H1 (cell line): ENCODE results near the gene CRYGN. TPM values are rescaled to one million over a fixed set of nuclear protein-coding genes. Genes with fewer than 3 reads are reported as not detected.

ENCODE experiments used
- CTCF ChIA-PET: fragments of 300-600 bp; sonication (Branson Sonifier 250); formaldehyde crosslinking; loops from one replicate; lab custom pipeline; 2021; ENCODE audit not compliant: partially characterized antibody; lab: Charles Lee
- POLR2A ChIA-PET: fragments of 300-600 bp; sonication (Branson Sonifier 250); formaldehyde crosslinking; loops from one replicate; lab custom pipeline; 2021; ENCODE audit warnings: inconsistent platforms; ENCODE audit not compliant: partially characterized antibody; lab: Charles Lee
- DNase-seq, 2 experiments: peaks; one replicate each; pipeline versions ENCODE4 v3.0.0 to v3.0.0-alpha.2; 2010 to 2022; ENCODE audit warnings: low spot score in 2 of 2, low read depth in 1 of 2, mixed read lengths in 1 of 2
- FAIRE-seq: peaks from 2 replicates; lab custom pipeline; 2011; peaks lifted over from hg19 to GRCh38; lab: Jason Lieb, UNC
- H2AFZ ChIP-seq: 2 replicates; pipeline ENCODE4 v1.8.1; 2012; ENCODE audit warnings: low read length, inconsistent platforms
- H2AK5ac ChIP-seq: 2 replicates; pipeline ENCODE4 v1.6.1; 2013; ENCODE audit warnings: low read depth, low read length
- H2BK120ac ChIP-seq: replicated peaks from 2 replicates; pipeline ENCODE3; 2013; ENCODE audit warnings: low read depth, low read length, inconsistent platforms
- H2BK12ac ChIP-seq: 2 replicates; pipeline ENCODE4 v1.6.1; 2013; ENCODE audit warnings: low read depth, low read length
- H2BK15ac ChIP-seq: 2 replicates; pipeline ENCODE4 v1.6.1; 2013; ENCODE audit warnings: low read length
- H2BK20ac ChIP-seq: 2 replicates; pipeline ENCODE4 v1.6.1; 2013; ENCODE audit warnings: low read length
- H2BK5ac ChIP-seq: 2 replicates; pipeline ENCODE4 v1.6.1; 2013; ENCODE audit warnings: low read depth, low read length
- H3K14ac ChIP-seq: 2 replicates; pipeline ENCODE4 v1.6.1; 2013; ENCODE audit warnings: inconsistent platforms; ENCODE audit not compliant: insufficient read length
- H3K18ac ChIP-seq: 2 replicates; pipeline ENCODE4 v1.6.1; 2013; ENCODE audit warnings: low read length; ENCODE audit errors: extremely low read depth
- H3K23ac ChIP-seq: 2 replicates; pipeline ENCODE4 v1.6.1; 2013; ENCODE audit warnings: inconsistent platforms; ENCODE audit not compliant: insufficient read length
- H3K23me2 ChIP-seq: 2 replicates; pipeline ENCODE4 v1.6.1; 2013; ENCODE audit warnings: low read depth, low read length
- H3K27ac ChIP-seq: 2 replicates; pipeline ENCODE4 v1.6.1; 2011; ENCODE audit warnings: low read depth, low read length, inconsistent platforms
- H3K27me3 ChIP-seq, 4 experiments: replicated peaks in 1 of 4; 1 replicate in 1 of 4; 2 replicates in 3 of 4; pipeline versions ENCODE4 v1.6.1 to v1.8.1; 2011 to 2013; ENCODE audit warnings: low read length in 3 of 4, mild to moderate bottlenecking in 3 of 4, inconsistent platforms in 2 of 4, mixed read lengths in 2 of 4, moderate library complexity in 1 of 4; ENCODE audit not compliant: control insufficient read depth in 3 of 4, insufficient read depth in 3 of 4; ENCODE audit errors: extremely low read depth in 1 of 4
- H3K36me3 ChIP-seq, 4 experiments: 2 replicates each; pipeline versions ENCODE4 v1.6.1 to v1.8.1; 2011 to 2013; ENCODE audit warnings: mild to moderate bottlenecking in 4 of 4, low read length in 3 of 4, moderate library complexity in 2 of 4, control low read depth in 1 of 4, inconsistent platforms in 1 of 4; ENCODE audit not compliant: insufficient read depth in 4 of 4, control insufficient read depth in 2 of 4
- H3K4ac ChIP-seq: replicated peaks from 2 replicates; pipeline ENCODE3; 2013; ENCODE audit warnings: low read length, low read depth, mixed read lengths, inconsistent platforms; ENCODE audit not compliant: insufficient read length
- H3K4me1 ChIP-seq, 4 experiments: replicated peaks in 1 of 4; 1 replicate in 1 of 4; 2 replicates in 3 of 4; pipeline versions ENCODE4 v1.6.1 to v1.8.1; 2011 to 2013; ENCODE audit warnings: low read length in 3 of 4, inconsistent platforms in 2 of 4, mixed read lengths in 1 of 4; ENCODE audit not compliant: insufficient read depth in 4 of 4, control insufficient read depth in 3 of 4
- H3K4me2 ChIP-seq, 2 experiments: 2 replicates each; pipeline versions ENCODE4 v1.6.1 to v1.8.1; 2011 to 2013; ENCODE audit warnings: low read depth in 2 of 2, low read length in 2 of 2, control low read depth in 1 of 2, inconsistent platforms in 1 of 2, mild to moderate bottlenecking in 1 of 2; ENCODE audit not compliant: insufficient read depth in 1 of 2
- H3K4me3 ChIP-seq, 4 experiments: fragments of 200-600, 300-600 bp in 1 of 4; sonication (generic), shearing (Covaris generic), sonication (Bioruptor Twin) in 1 of 4; 2 replicates each; pipeline versions ENCODE4 v1.5.1 to v1.8.1; 2011 to 2016; ENCODE audit warnings: low read length in 4 of 4, low read depth in 3 of 4, control low read depth in 2 of 4, inconsistent platforms in 2 of 4, mild to moderate bottlenecking in 2 of 4, mixed read lengths in 1 of 4, moderate library complexity in 1 of 4; ENCODE audit not compliant: insufficient read depth in 2 of 4; ENCODE audit errors: extremely low read depth in 1 of 4
- H3K56ac ChIP-seq: replicated peaks from 2 replicates; pipeline ENCODE3; 2013; ENCODE audit warnings: low read depth, mild to moderate bottlenecking, mixed read lengths, low read length, inconsistent platforms; ENCODE audit not compliant: insufficient read length
- H3K79me1 ChIP-seq: 2 replicates; pipeline ENCODE4 v1.6.1; 2013; ENCODE audit warnings: low read depth, low read length, control low read depth
- H3K79me2 ChIP-seq, 2 experiments: 2 replicates each; pipeline versions ENCODE4 v1.6.1 to v1.8.1; 2012 to 2013; ENCODE audit warnings: low read length in 2 of 2, mild to moderate bottlenecking in 2 of 2, inconsistent platforms in 1 of 2; ENCODE audit not compliant: insufficient read depth in 2 of 2, control insufficient read depth in 1 of 2
- H3K9ac ChIP-seq, 4 experiments: replicated peaks in 1 of 4; 1 replicate in 1 of 4; 2 replicates in 3 of 4; pipeline versions ENCODE4 v1.6.1 to v1.8.1; 2011 to 2013; ENCODE audit warnings: low read depth in 3 of 4, low read length in 3 of 4, control low read depth in 2 of 4, mild to moderate bottlenecking in 2 of 4, moderate library complexity in 2 of 4, inconsistent platforms in 1 of 4; ENCODE audit errors: extremely low read depth in 1 of 4
- H3K9me3 ChIP-seq, 2 experiments: 2 replicates each; pipeline versions ENCODE4 v1.6.1 to v1.8.1; 2012 to 2013; ENCODE audit warnings: mild to moderate bottlenecking in 2 of 2, moderate library complexity in 2 of 2, control low read depth in 1 of 2, inconsistent platforms in 1 of 2, low read depth in 1 of 2, low read length in 1 of 2, mixed read lengths in 1 of 2; ENCODE audit not compliant: insufficient read depth in 2 of 2
- H4K20me1 ChIP-seq, 2 experiments: replicated peaks in 1 of 2; 2 replicates each; pipeline versions ENCODE3 to v1.8.1; 2011 to 2013; ENCODE audit warnings: inconsistent platforms in 2 of 2, low read length in 2 of 2, mild to moderate bottlenecking in 1 of 2; ENCODE audit not compliant: insufficient read depth in 2 of 2, control insufficient read depth in 1 of 2
- H4K5ac ChIP-seq: 2 replicates; pipeline ENCODE4 v1.6.1; 2013; ENCODE audit warnings: low read length, low read depth, mixed read lengths, inconsistent platforms; ENCODE audit not compliant: insufficient read length
- H4K8ac ChIP-seq: 2 replicates; pipeline ENCODE4 v1.8.0; 2013; ENCODE audit warnings: mild to moderate bottlenecking, moderate library complexity, low read length, inconsistent platforms; ENCODE audit not compliant: insufficient read depth; ENCODE audit errors: extremely low read depth
- H4K91ac ChIP-seq: replicated peaks from 2 replicates; pipeline ENCODE3; 2013; ENCODE audit warnings: low read length, mixed read lengths, inconsistent platforms; ENCODE audit not compliant: insufficient read length
- BCL11A ChIP-seq, 2 experiments: IDR thresholded peaks; one replicate each; pipeline ENCODE4 v1.6.1; 2011; ENCODE audit warnings: low read depth in 2 of 2, low read length in 2 of 2, mild to moderate bottlenecking in 2 of 2
- RXRA ChIP-seq: IDR thresholded peaks from 2 replicates; pipeline ENCODE4 v1.6.1; 2011; ENCODE audit warnings: low read depth, mild to moderate bottlenecking, low read length, moderate library complexity; ENCODE audit not compliant: insufficient read depth
- WGBS, 2 experiments: shearing (Covaris generic) in 1 of 2; methylation state at CpG; one replicate each; pipeline versions ENCODE4 v1.1.6 to v1.1.7; 2013 to 2015; ENCODE audit warnings: low lambda C conversion rate in 2 of 2, mixed read lengths in 2 of 2, inconsistent platforms in 1 of 2, low coverage in 1 of 2, missing lambda C conversion rate in 1 of 2; ENCODE audit not compliant: insufficient replicate concordance in 2 of 2, insufficient coverage in 1 of 2, insufficient read length in 1 of 2; ENCODE audit errors: extremely low coverage in 1 of 2, missing lambda C conversion rate in 1 of 2; 5-methylcytosine and 5-hydroxymethylcytosine counted together
- polyA plus RNA-seq, 7 experiments: library from polyadenylated mRNA; depleted of rRNA in 3 of 7; stranded (reverse) in 5 of 7; unstranded in 2 of 7; fragments of >200 nt in 5 of 7; fragments of 200-250 nt in 2 of 7; gene quantifications; 1 replicate in 5 of 7; 2 replicates in 1 of 7; 4 replicates in 1 of 7; pipeline versions ENCODE4 v1.2.1 to v1.2.3, GENCODE V29; 2011 to 2013; ENCODE audit warnings: missing spikeins in 2 of 7, mixed read lengths in 2 of 7
- total RNA-seq: library from RNA; stranded (reverse); fragmentation: NEBNext Ultra II Directional; extraction: Animal tissue kit (Norgen Biotek cat#: 25700); gene quantifications from 2 replicates; pipeline ENCODE4 v1.2.1, GENCODE V29; 2021

CRYGN gene
- total and polyA plus RNA-seq, 2 of the 8 experiments (the other 6 are each of a cell fraction or from before 2014, with no cell fraction given): 0.98 to 1.6 TPM

- H2BK12ac ChIP-seq: no peak overlapping the region
- no peak overlapping the region for H3K18ac ChIP-seq
- ChIA-PET CTCF (interaction anchor here (0.7 to 13.7 kb wide), 6 partner anchors 15 to 95 kb away, joined by 3 to 185 read pairs (median 18); no protein-coding TSS in a partner anchor), POLR2A (interaction anchor here (1.2 kb wide), 1 partner anchor 15 kb away, joined by 5 read pairs; no protein-coding TSS in a partner anchor)
- H3K36me3 ChIP-seq: no peaks in the 10 kb centered on the region
- H3K56ac ChIP-seq: no peak overlapping the region
- H2AK5ac ChIP-seq: no peak overlapping the region
- no peak overlapping the region for H3K27ac ChIP-seq
- no peak overlapping the region for H2AFZ ChIP-seq
- H2BK20ac ChIP-seq: no peak overlapping the region
- FAIRE-seq: no peak
- no peak overlapping the region for H3K4me2 ChIP-seq
- H2BK120ac ChIP-seq: no peak overlapping the region
- H3K14ac ChIP-seq: no peak overlapping the region
- no peak overlapping the region for H3K9ac ChIP-seq
- H4K20me1 ChIP-seq: no peaks in the 10 kb centered on the region
- H3K79me1 ChIP-seq: no peaks in the 10 kb centered on the region
- H3K23me2 ChIP-seq: no peaks in the 10 kb centered on the region; the same call in 1 of the 2 replicates
- no peak overlapping the region for H3K4ac ChIP-seq
- no peak overlapping the region for H2BK5ac ChIP-seq
- peaks cover 0 to 12% (median 7%) of the 10 kb centered on the region in 4 experiments; a peak in 5 of 7 replicates for H3K27me3 ChIP-seq
- H2BK15ac ChIP-seq: 0 out of 2 replicates have a peak overlapping the region, but pooled peaks have one; percentile 61
- H4K5ac ChIP-seq: no peak overlapping the region
- H4K8ac ChIP-seq: no peak overlapping the region
- H3K79me2 ChIP-seq: no peaks in the 10 kb centered on the region
- no peak overlapping the region for H4K91ac ChIP-seq
- H3K4me1 ChIP-seq: peaks cover 0 to 6% (median 0%) of the 10 kb centered on the region in 4 experiments; a peak in 2 of 7 replicates
- H3K9me3 ChIP-seq: no peaks in the 10 kb centered on the region
- WGBS, 2 experiments: 82% methylated on average over 2 of the region's 2 CpGs; no CpG with 5 or more reads in 1 of the 2 experiments
- DNase-seq: no peak
- H3K23ac ChIP-seq: no peak overlapping the region
- no peak overlapping the region for H3K4me3 ChIP-seq
- TF ChIP-seq RXRA (no peak), BCL11A (IDR thresholded peaks at IDR 0.05; ENCODE audit: low read depth in 2 of 2, low read length in 2 of 2) (no peak)
These were observed 6.5 kb upstream of the CRYGN start for GRCh38 chr7:151446412-151446811.
